HepG2 (cell line): ENCODE results near the gene CGB3. TPM values are rescaled to one million over a fixed set of nuclear protein-coding genes. Genes with fewer than 3 reads are reported as not detected.

ENCODE experiments used
- CBFB ChIP-seq: sonication (generic); formaldehyde crosslinking; IDR thresholded peaks from 2 replicates; pipeline ENCODE4 v1.4.0; 2020; ENCODE audit warnings: missing genetic modification reagents
- DMAP1 ChIP-seq: IDR thresholded peaks from 2 replicates; pipeline ENCODE4 v1.6.1; 2016
- NFYC ChIP-seq: IDR thresholded peaks from 2 replicates; pipeline ENCODE4 v1.6.1; 2016; ENCODE audit warnings: missing genetic modification reagents, missing compliant biosample characterization
- NKX3-1 ChIP-seq: sonication (generic); formaldehyde crosslinking; IDR thresholded peaks from 2 replicates; pipeline ENCODE4 v1.5.0; 2020; ENCODE audit warnings: missing genetic modification reagents
- RFXAP ChIP-seq: sonication (generic); formaldehyde crosslinking; IDR thresholded peaks from 2 replicates; pipeline ENCODE4 v1.4.0; 2020; ENCODE audit warnings: missing genetic modification reagents, borderline replicate concordance
- SALL2 ChIP-seq: sonication (generic); formaldehyde crosslinking; IDR thresholded peaks from 2 replicates; pipeline ENCODE4 v1.8.1; 2023; ENCODE audit warnings: mild to moderate bottlenecking, missing genetic modification reagents, inconsistent platforms
- SMAD1 ChIP-seq: sonication (generic); formaldehyde crosslinking; IDR thresholded peaks from 2 replicates; pipeline ENCODE4 v1.4.0; 2020; ENCODE audit warnings: missing genetic modification reagents, low read depth, mild to moderate bottlenecking, borderline replicate concordance
- SP140L ChIP-seq: sonication (generic); formaldehyde crosslinking; IDR thresholded peaks from 2 replicates; pipeline ENCODE4 v1.4.0; 2020; ENCODE audit warnings: missing genetic modification reagents, borderline replicate concordance
- SRY ChIP-seq: sonication (generic); formaldehyde crosslinking; IDR thresholded peaks from 2 replicates; pipeline ENCODE4 v1.8.0; 2022; ENCODE audit warnings: mild to moderate bottlenecking, missing genetic modification reagents
- ZNF121 ChIP-seq: sonication (generic); formaldehyde crosslinking; IDR thresholded peaks from 2 replicates; pipeline ENCODE4 v1.5.0; 2020; ENCODE audit warnings: mild to moderate bottlenecking, missing genetic modification reagents
- ZNF180 ChIP-seq: sonication (generic); formaldehyde crosslinking; IDR thresholded peaks from 2 replicates; pipeline ENCODE4 v1.4.0; 2020; ENCODE audit warnings: low read depth, missing genetic modification reagents, borderline replicate concordance
- ZNF383 ChIP-seq: sonication (generic); formaldehyde crosslinking; IDR thresholded peaks from 2 replicates; pipeline ENCODE4 v1.4.0; 2020; ENCODE audit warnings: missing genetic modification reagents, mild to moderate bottlenecking, borderline replicate concordance
- ZNF441 ChIP-seq: sonication (generic); formaldehyde crosslinking; IDR thresholded peaks from 2 replicates; pipeline ENCODE4 v1.7.0; 2021; ENCODE audit warnings: missing genetic modification reagents, borderline replicate concordance
- ZNF530 ChIP-seq: sonication (generic); formaldehyde crosslinking; IDR thresholded peaks from 2 replicates; pipeline ENCODE4 v1.5.0; 2020; ENCODE audit warnings: low read depth, mild to moderate bottlenecking, missing genetic modification reagents
- ZNF598 ChIP-seq: sonication (generic); formaldehyde crosslinking; IDR thresholded peaks from 2 replicates; pipeline ENCODE4 v1.5.1; 2020; ENCODE audit warnings: mild to moderate bottlenecking, missing genetic modification reagents, borderline replicate concordance
- ZNF644 ChIP-seq: IDR thresholded peaks from 2 replicates; pipeline ENCODE4 v1.6.1; 2016; ENCODE audit warnings: low read depth
- ZNF749 ChIP-seq: sonication (generic); formaldehyde crosslinking; IDR thresholded peaks from 2 replicates; pipeline ENCODE4 v1.8.0; 2022; ENCODE audit warnings: mild to moderate bottlenecking, missing genetic modification reagents, moderate library complexity, borderline replicate concordance
- polyA plus RNA-seq, 8 experiments: library from polyadenylated mRNA; depleted of rRNA in 3 of 8; stranded (reverse) in 7 of 8; unstranded in 1 of 8; fragments of >200 nt; fragmentation: Illumina TruSeq in 4 of 8; extraction: Trizol in 4 of 8; gene quantifications; 2 replicates each; pipeline versions ENCODE4 v1.2.1 to v1.2.3, GENCODE V29; 2011 to 2016; ENCODE audit warnings: low read depth in 4 of 8, missing spikeins in 1 of 8, mixed read lengths in 1 of 8; ENCODE audit not compliant: insufficient read depth in 1 of 8
- total RNA-seq, 5 experiments: library from RNA; depleted of rRNA; stranded (reverse); fragments of >200 nt; fragmentation: Illumina TruSeq; extraction: Trizol; gene quantifications; 2 replicates each; pipeline ENCODE4 v1.2.3, GENCODE V29; 2016; ENCODE audit warnings: low read depth in 1 of 5
- TF ChIP-seq, protein P1 (sequence below): IDR thresholded peaks from 2 replicates; pipeline ENCODE4 v1.6.1; 2016; ENCODE audit warnings: missing compliant biosample characterization, missing genetic modification reagents, borderline replicate concordance
- TF ChIP-seq, protein P2 (sequence below), 2 experiments: sonication (generic) in 1 of 2; formaldehyde crosslinking in 1 of 2; IDR thresholded peaks; 2 replicates each; pipeline versions ENCODE4 v1.4.0 to v1.6.1; 2016 to 2020; ENCODE audit warnings: borderline replicate concordance in 1 of 2, low read depth in 1 of 2, mild to moderate bottlenecking in 1 of 2, missing genetic modification reagents in 1 of 2
- TF ChIP-seq, protein P3 (sequence below), 2 experiments: sonication (generic) in 1 of 2; formaldehyde crosslinking in 1 of 2; IDR thresholded peaks; 2 replicates each; pipeline versions ENCODE4 v1.4.0 to v1.6.1; 2018 to 2020; ENCODE audit warnings: missing genetic modification reagents in 2 of 2, borderline replicate concordance in 1 of 2, low read depth in 1 of 2, mild to moderate bottlenecking in 1 of 2, missing biosample characterization in 1 of 2

CGB3 gene
- total and polyA plus RNA-seq, 2 of the 13 experiments (the other 11 are each of a cell fraction or from before 2014, with no cell fraction given), result not detected

DNA sequence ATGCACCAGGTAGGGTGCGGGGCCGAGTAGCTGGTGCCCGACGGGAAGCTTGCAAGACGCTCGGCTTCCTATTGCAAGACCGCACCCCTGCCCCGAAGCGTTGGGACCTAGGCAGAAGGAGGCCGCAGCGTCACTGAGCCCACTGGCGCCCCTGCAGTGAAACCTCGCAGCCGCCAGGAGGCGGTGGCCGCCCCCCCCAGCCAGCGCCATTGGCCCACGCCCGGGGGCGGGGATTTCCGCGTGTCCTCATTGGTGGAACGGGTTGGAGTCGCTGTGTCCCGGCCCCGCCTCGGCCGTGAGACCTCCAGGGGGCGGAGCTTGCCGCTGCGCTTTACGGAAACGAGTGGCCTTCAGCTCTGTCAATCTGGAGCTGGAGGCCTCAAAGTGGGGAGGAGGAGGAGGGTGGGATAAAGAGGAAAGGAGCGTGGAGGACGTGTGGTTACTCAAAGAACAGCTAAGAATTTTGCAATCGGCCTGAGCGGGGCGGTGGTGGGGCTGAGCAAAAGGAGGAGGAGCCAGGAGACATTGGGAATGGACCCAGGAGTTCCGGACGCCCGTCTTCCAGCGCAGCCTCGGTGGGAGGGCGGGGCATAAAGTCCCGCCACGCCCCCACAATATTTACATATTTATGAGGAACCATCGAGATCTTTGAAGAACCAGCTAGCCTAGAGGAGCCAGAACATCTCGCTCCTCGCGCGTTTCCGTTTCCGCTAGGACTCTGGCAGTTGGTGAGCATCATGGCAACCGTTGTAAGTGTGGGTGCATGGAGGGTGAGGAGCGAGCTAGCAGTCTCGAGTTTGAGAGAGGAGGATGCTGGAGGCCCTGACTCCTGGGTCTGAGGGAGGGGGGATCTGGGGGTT lies 30.7 kb downstream of the CGB3 start, which contains the start of the genes GYS1 and RUVBL2 (continued):
- TF ChIP-seq RFXAP (peak; percentile 83; the same call in 1 of the 2 replicates), ZNF530 (CRISPR knock-in tag) (no peak), SP140L (CRISPR knock-in tag) (no peak; the same call in 1 of the 2 replicates), ZNF644 (no peak), ZNF441 (CRISPR knock-in tag) (peak; percentile 15; the same call in 1 of the 2 replicates), DMAP1 (CRISPR knock-in tag) (no peak), SRY (CRISPR knock-in tag) (no peak), ZNF383 (CRISPR knock-in tag) (no peak), CBFB (no peak; the same call in 1 of the 2 replicates), SMAD1 (peak; percentile 57; the same call in 1 of the 2 replicates), NFYC (CRISPR knock-in tag) (peak; percentile 97), NKX3-1 (no peak), ZNF749 (CRISPR knock-in tag) (no peak), ZNF121 (CRISPR knock-in tag) (no peak), ZNF598 (no peak), ZNF180 (CRISPR knock-in tag) (no peak), SALL2 (CRISPR knock-in tag) (no peak; the same call in 1 of the 2 replicates)
- TF ChIP-seq, protein P1, sequence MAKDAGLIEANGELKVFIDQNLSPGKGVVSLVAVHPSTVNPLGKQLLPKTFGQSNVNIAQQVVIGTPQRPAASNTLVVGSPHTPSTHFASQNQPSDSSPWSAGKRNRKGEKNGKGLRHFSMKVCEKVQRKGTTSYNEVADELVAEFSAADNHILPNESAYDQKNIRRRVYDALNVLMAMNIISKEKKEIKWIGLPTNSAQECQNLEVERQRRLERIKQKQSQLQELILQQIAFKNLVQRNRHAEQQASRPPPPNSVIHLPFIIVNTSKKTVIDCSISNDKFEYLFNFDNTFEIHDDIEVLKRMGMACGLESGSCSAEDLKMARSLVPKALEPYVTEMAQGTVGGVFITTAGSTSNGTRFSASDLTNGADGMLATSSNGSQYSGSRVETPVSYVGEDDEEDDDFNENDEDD (CRISPR knock-in tag), result peak; percentile 45; the same call in 1 of the 2 replicates
- TF ChIP-seq, protein P2, sequence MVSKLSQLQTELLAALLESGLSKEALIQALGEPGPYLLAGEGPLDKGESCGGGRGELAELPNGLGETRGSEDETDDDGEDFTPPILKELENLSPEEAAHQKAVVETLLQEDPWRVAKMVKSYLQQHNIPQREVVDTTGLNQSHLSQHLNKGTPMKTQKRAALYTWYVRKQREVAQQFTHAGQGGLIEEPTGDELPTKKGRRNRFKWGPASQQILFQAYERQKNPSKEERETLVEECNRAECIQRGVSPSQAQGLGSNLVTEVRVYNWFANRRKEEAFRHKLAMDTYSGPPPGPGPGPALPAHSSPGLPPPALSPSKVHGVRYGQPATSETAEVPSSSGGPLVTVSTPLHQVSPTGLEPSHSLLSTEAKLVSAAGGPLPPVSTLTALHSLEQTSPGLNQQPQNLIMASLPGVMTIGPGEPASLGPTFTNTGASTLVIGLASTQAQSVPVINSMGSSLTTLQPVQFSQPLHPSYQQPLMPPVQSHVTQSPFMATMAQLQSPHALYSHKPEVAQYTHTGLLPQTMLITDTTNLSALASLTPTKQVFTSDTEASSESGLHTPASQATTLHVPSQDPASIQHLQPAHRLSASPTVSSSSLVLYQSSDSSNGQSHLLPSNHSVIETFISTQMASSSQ (IDR thresholded peaks at IDR 0.05; ENCODE audit: low read depth), result peak; percentile 43; the same call in 1 of the 2 replicates
- TF ChIP-seq, protein P2 (CRISPR knock-in tag; IDR thresholded peaks at IDR 0.05; ENCODE audit: borderline replicate concordance), result no peak
- TF ChIP-seq, protein P3, sequence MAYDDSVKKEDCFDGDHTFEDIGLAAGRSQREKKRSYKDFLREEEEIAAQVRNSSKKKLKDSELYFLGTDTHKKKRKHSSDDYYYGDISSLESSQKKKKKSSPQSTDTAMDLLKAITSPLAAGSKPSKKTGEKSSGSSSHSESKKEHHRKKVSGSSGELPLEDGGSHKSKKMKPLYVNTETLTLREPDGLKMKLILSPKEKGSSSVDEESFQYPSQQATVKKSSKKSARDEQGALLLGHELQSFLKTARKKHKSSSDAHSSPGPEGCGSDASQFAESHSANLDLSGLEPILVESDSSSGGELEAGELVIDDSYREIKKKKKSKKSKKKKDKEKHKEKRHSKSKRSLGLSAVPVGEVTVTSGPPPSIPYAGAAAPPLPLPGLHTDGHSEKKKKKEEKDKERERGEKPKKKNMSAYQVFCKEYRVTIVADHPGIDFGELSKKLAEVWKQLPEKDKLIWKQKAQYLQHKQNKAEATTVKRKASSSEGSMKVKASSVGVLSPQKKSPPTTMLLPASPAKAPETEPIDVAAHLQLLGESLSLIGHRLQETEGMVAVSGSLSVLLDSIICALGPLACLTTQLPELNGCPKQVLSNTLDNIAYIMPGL (CRISPR knock-in tag; IDR thresholded peaks at IDR 0.05; ENCODE audit: borderline replicate concordance in 1 of 2, low read depth in 1 of 2), result peak; percentile 92 to 95
